Spleen (tissue), 11 donors: ENCODE results near the gene FPR2. TPM values are rescaled to one million over a fixed set of nuclear protein-coding genes. Genes with fewer than 3 reads are reported as not detected.
"Not testable (repeated sequence)": the region's sequence is repeated elsewhere in the genome, so short reads cannot be mapped to it uniquely, and the experiment has no call there.

Experiments used
- DNase-seq: peaks from one replicate; pipeline ENCODE4 v3.0.0-alpha.2; 2020
- H3K27ac ChIP-seq, 8 donors: fragments of 200-600 bp; sonication (generic) in 7 of 8; 1 replicate in 4 of 8; 2 replicates in 4 of 8; pipeline versions ENCODE4 v1.5.0 to v1.8.0; 2016 to 2021; ENCODE audit warnings: inconsistent platforms in 4 of 8, mild to moderate bottlenecking in 4 of 8, moderate library complexity in 1 of 8
- H3K27me3 ChIP-seq, 7 donors: fragments of 200-600 bp; sonication (generic) in 6 of 7; replicated peaks in 1 of 7; 1 replicate in 4 of 7; 2 replicates in 3 of 7; pipeline versions ENCODE4 v1.5.0 to v1.8.0; 2016 to 2021; ENCODE audit warnings: inconsistent platforms in 3 of 7, mild to moderate bottlenecking in 1 of 7
- H3K36me3 ChIP-seq, 6 donors: fragments of 200-600 bp; sonication (generic) in 5 of 6; 1 replicate in 4 of 6; 2 replicates in 2 of 6; pipeline versions ENCODE4 v1.5.0 to v1.8.0; 2016 to 2021; ENCODE audit warnings: inconsistent platforms in 2 of 6
- H3K4me1 ChIP-seq, 6 donors: fragments of 200-600 bp; sonication (generic) in 5 of 6; 1 replicate in 3 of 6; 2 replicates in 3 of 6; pipeline versions ENCODE4 v1.5.0 to v1.8.0; 2016 to 2021; ENCODE audit warnings: inconsistent platforms in 3 of 6
- H3K4me3 ChIP-seq, 8 donors: fragments of 200-600 bp; sonication (generic) in 7 of 8; 1 replicate in 4 of 8; 2 replicates in 4 of 8; pipeline versions ENCODE4 v1.5.0 to v1.8.0; 2016 to 2021; ENCODE audit warnings: inconsistent platforms in 4 of 8, mild to moderate bottlenecking in 4 of 8, moderate library complexity in 2 of 8
- H3K9me3 ChIP-seq, 8 donors: fragments of 200-600 bp; sonication (generic) in 7 of 8; 1 replicate in 4 of 8; 2 replicates in 4 of 8; pipeline versions ENCODE4 v1.5.0 to v1.8.0; 2016 to 2021; ENCODE audit warnings: inconsistent platforms in 4 of 8
- POLR2A ChIP-seq, 3 donors: fragments of 450-650 bp; IDR thresholded peaks; one replicate each; pipeline ENCODE4 v1.5.1; 2017; ENCODE audit warnings: antibody characterized with exemption in 3 of 3, mild to moderate bottlenecking in 1 of 3
- POLR2AphosphoS5 ChIP-seq, 3 donors: sonication (generic); formaldehyde crosslinking; IDR thresholded peaks; one replicate each; pipeline ENCODE4 v1.5.1; 2017; ENCODE audit warnings: antibody characterized with exemption in 3 of 3
- WGBS, 5 donors: extraction: QIAGEN DNeasy Blood & Tissue Kit in 3 of 5; methylation state at CpG; one replicate each; pipeline versions ENCODE4 v1.1.5 to v1.1.7; 2013 to 2018; 5-methylcytosine and 5-hydroxymethylcytosine counted together
- intact Hi-C: fragments of 100-400 bp; cut with DNase I; formaldehyde crosslinking; loops from one replicate; pipeline ENCODE4 v1.15.0; 2023; ENCODE audit warnings: low total_unique reads
- polyA plus RNA-seq, 3 donors: library from polyadenylated mRNA; stranded (reverse); fragments of 200-250 nt; gene quantifications; one replicate each; pipeline ENCODE4 v1.2.1, GENCODE V29; 2013
- total RNA-seq, 7 donors: library from RNA; depleted of rRNA in 3 of 7; stranded (reverse); fragments of >200 nt in 3 of 7; fragmentation: NEBNext Ultra II Directional in 4 of 7; extraction: Animal tissue kit (Norgen Biotek cat#: 25700) in 4 of 7; gene quantifications; one replicate each; pipeline versions ENCODE4 v1.1.0 to v1.2.1, GENCODE V29; 2016 to 2021
- TF ChIP-seq, protein P1 (sequence below), 11 experiments: fragments of 200-600 bp in 7 of 11; fragments of 450-650 bp in 4 of 11; sonication (generic) in 4 of 11; IDR thresholded peaks in 8 of 11; conservative IDR thresholded peaks in 3 of 11; 1 replicate in 7 of 11; 2 replicates in 4 of 11; pipeline versions ENCODE4 v1.4.0 to v1.8.0; 2016 to 2021; ENCODE audit warnings: antibody characterized with exemption in 11 of 11, inconsistent platforms in 4 of 11, mild to moderate bottlenecking in 1 of 11
- donor health status: healthy with polysubstance abuse.
- donor health status: DM: no; HTN: no; CAD: no; lungs with moderate emphysema.
- donor health status: DM: no; HTN: no; CAD: no.
- donor health status: Bipolar disorder and iron deficiency.
- donor health status: healthy.
- donor health status: DM: no; HTN: no; CAD: no.
- donor health status: DM: yes; HTN: yes; CAD: no.

The FPR2 gene
- total and polyA plus RNA-seq, 10 donors, result 1.5 to 88.0 (median 34.7) TPM

DNA sequence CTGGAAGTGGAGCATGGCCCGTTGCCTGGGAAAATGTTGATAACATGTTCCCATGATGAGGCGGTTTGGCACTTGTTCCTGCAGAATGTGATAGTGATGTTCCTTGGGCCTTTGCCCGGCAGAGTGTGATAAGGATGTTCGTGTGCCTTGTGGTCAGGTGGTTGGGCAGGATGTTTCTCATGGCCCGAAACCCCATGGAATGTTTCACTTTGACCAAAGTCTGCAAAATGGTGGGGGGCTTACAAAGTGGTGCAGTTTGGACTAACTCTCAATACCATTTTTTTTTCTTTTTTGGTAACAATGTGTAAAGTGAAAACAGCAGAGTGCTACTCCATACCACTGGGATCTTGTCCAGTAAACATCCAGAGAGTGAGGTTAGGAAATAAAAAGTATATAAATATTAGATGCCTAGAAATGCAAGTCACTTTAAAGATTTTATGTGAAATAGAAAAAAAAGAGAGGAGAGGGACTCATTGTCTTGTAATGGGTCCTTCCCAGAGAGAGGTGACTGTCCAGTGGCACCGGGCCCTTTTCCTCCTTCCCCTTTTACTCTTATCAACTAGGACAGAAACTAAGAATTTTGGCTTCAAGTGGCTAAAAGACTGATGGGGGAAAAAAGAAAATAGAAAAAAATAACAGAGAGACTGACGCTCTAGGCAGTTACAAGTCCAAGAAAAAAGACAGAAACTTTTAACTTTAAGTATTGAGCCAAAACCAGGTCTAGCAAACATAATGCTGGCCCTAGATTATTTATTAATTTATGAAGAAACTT is 39.7 kb downstream of the FPR2 start:
- H3K4me1 ChIP-seq, result peaks cover 3 to 75% (median 18%) of the 10 kb centered on the region in 6 donors
- intact Hi-C loops, result no loop called here
- no peak for DNase-seq
- peaks cover 0 to 6% (median 0%) of the 10 kb centered on the region in 7 donors for H3K27me3 ChIP-seq
- H3K27ac ChIP-seq, result peak overlapping the region in 5 of 8 donors; percentile 73 to 85 (median 80)
- H3K36me3 ChIP-seq, result no peaks in the 10 kb centered on the region
- no peak overlapping the region for H3K4me3 ChIP-seq
- H3K9me3 ChIP-seq, result peaks cover 0 to 37% (median 0%) of the 10 kb centered on the region in 8 donors
- TF ChIP-seq POLR2AphosphoS5 (IDR thresholded peaks at IDR 0.05) (peak in 1 of 3 donors; percentile 42), POLR2A (IDR thresholded peaks at IDR 0.05) (no peak)
- WGBS, 5 donors, result 76 to 86% (median 80%) methylated on average over 7 of the region's 7 CpGs

GRCh38 chr19:51802775-51803174 is 41.8 kb downstream of the FPR2 start:
- intact Hi-C loops, result no loop called here
- H3K4me1 ChIP-seq, result peaks cover 3 to 79% (median 22%) of the 10 kb centered on the region in 6 donors
- peak overlapping the region in 4 of 8 donors; percentile 49 to 73 (median 64) for H3K27ac ChIP-seq
- DNase-seq, result no peak
- peaks cover 0 to 43% (median 0%) of the 10 kb centered on the region in 8 donors for H3K9me3 ChIP-seq
- 71 to 83% (median 81%) methylated on average over 2 of the region's 2 CpGs for WGBS, 5 donors
- H3K36me3 ChIP-seq, result no peaks in the 10 kb centered on the region
- TF ChIP-seq, protein P1, sequence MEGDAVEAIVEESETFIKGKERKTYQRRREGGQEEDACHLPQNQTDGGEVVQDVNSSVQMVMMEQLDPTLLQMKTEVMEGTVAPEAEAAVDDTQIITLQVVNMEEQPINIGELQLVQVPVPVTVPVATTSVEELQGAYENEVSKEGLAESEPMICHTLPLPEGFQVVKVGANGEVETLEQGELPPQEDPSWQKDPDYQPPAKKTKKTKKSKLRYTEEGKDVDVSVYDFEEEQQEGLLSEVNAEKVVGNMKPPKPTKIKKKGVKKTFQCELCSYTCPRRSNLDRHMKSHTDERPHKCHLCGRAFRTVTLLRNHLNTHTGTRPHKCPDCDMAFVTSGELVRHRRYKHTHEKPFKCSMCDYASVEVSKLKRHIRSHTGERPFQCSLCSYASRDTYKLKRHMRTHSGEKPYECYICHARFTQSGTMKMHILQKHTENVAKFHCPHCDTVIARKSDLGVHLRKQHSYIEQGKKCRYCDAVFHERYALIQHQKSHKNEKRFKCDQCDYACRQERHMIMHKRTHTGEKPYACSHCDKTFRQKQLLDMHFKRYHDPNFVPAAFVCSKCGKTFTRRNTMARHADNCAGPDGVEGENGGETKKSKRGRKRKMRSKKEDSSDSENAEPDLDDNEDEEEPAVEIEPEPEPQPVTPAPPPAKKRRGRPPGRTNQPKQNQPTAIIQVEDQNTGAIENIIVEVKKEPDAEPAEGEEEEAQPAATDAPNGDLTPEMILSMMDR (IDR thresholded peaks at IDR 0.05 in 8 of 11, conservative IDR thresholded peaks at IDR 0.05 in 3 of 11), result no peak
- TF ChIP-seq POLR2A (IDR thresholded peaks at IDR 0.05) (no peak), POLR2AphosphoS5 (IDR thresholded peaks at IDR 0.05) (no peak)
- H3K27me3 ChIP-seq, result no peaks in the 10 kb centered on the region
- no peak overlapping the region for H3K4me3 ChIP-seq

DNA sequence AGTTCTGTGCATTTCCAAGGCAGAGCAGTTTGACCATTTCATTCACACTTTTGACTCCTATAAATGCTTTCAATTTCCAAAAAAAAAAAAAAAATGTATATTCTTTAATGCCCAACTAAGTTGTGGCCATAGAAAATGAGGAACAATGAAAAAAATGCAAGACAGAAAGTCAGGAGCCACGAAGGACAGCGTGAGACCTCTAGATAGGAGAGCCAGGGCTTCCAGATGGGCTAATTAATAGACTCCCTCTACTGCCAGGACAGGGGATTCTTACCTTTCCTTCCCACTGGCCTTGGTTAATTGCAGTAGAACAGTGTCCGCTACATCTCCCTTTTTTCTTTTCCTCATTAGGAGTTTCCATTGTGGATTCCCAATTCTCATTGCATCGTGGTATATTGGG is 42.5 kb downstream of the FPR2 start:
- peaks cover 0 to 41% (median 0%) of the 10 kb centered on the region in 8 donors for H3K9me3 ChIP-seq
- intact Hi-C loops, result no loop called here
- H3K4me3 ChIP-seq, result no peak overlapping the region
- H3K27me3 ChIP-seq, result no peaks in the 10 kb centered on the region
- WGBS, 5 donors, result 67 to 74% (median 71%) methylated on average over 4 of the region's 4 CpGs
- peaks cover 3 to 78% (median 26%) of the 10 kb centered on the region in 6 donors for H3K4me1 ChIP-seq
- no peaks in the 10 kb centered on the region for H3K36me3 ChIP-seq
- no peak for TF ChIP-seq POLR2A (IDR thresholded peaks at IDR 0.05)
- TF ChIP-seq, protein P1 (IDR thresholded peaks at IDR 0.05 in 8 of 11, conservative IDR thresholded peaks at IDR 0.05 in 3 of 11), result no peak
- no peak for TF ChIP-seq POLR2AphosphoS5 (IDR thresholded peaks at IDR 0.05)
- no peak for DNase-seq
- H3K27ac ChIP-seq, result peak overlapping the region; percentile 8 to 73 (median 50)

DNA sequence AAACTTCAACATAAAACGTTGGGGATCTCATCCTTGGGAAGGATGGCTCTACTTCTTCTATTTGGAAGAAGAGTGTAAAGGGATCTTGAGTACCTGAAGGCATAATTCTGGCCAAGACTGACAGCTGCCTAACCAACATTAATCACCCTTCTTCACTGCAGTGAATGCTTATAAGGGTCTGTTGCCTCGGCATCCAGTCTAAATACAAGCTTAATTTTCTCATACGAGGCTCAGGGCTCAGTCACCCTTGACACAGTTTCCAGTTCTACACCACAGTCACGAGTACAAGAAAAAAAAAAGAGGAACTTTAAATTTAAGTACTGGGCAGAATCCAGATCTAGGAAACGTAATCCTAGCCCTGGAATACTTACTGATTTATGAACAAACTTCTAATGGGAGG is 43.0 kb downstream of the FPR2 start:
- intact Hi-C loops, result no loop called here
- no peaks in the 10 kb centered on the region for H3K27me3 ChIP-seq
- no peak for DNase-seq
- H3K4me3 ChIP-seq, result no peak overlapping the region
- TF ChIP-seq, protein P1 (IDR thresholded peaks at IDR 0.05 in 8 of 11, conservative IDR thresholded peaks at IDR 0.05 in 3 of 11), result no peak
- TF ChIP-seq POLR2A (IDR thresholded peaks at IDR 0.05) (no peak), POLR2AphosphoS5 (IDR thresholded peaks at IDR 0.05) (no peak)
- peak overlapping the region; percentile 8 to 73 (median 56) for H3K27ac ChIP-seq
- H3K4me1 ChIP-seq, result peaks cover 2 to 74% (median 23%) of the 10 kb centered on the region in 6 donors
- H3K9me3 ChIP-seq, result peaks cover 0 to 37% (median 0%) of the 10 kb centered on the region in 8 donors
- WGBS, 5 donors, result 10 to 27% (median 14%) methylated on average over 5 of the region's 5 CpGs
- H3K36me3 ChIP-seq, result no peaks in the 10 kb centered on the region

GRCh38 chr19:51804789-51805188 is 43.8 kb downstream of the FPR2 start:
- intact Hi-C loops, H3K36me3 ChIP-seq, DNase-seq, H3K4me3 ChIP-seq, H3K27me3 ChIP-seq: not testable (repeated sequence)
- Histone ChIP-seq H3K27ac (peak overlapping the region in 4 of 8 donors; percentile 31 to 68 (median 51)), H3K9me3 (peaks cover 0 to 31% (median 0%) of the 10 kb centered on the region in 8 donors), H3K4me1 (peaks cover 0 to 70% (median 20%) of the 10 kb centered on the region in 6 donors)
- 73 to 84% (median 78%) methylated on average over 9 of the region's 9 CpGs for WGBS, 5 donors

- H3K36me3 ChIP-seq, DNase-seq, H3K4me3 ChIP-seq, intact Hi-C loops, H3K27me3 ChIP-seq: not testable (repeated sequence)
- Histone ChIP-seq H3K27ac (peak overlapping the region in 4 of 8 donors; percentile 31 to 68 (median 51)), H3K4me1 (peaks cover 0 to 70% (median 17%) of the 10 kb centered on the region in 6 donors), H3K9me3 (peaks cover 0 to 34% (median 0%) of the 10 kb centered on the region in 8 donors)
- WGBS, 5 donors, result 72 to 82% (median 79%) methylated on average over 8 of the region's 8 CpGs
These were observed 44.4 kb downstream of the FPR2 start for GRCh38 chr19:51805396-51805795.

GRCh38 chr19:51806571-51806970 is 45.6 kb downstream of the FPR2 start:
- peaks cover 0 to 74% (median 13%) of the 10 kb centered on the region in 6 donors for H3K4me1 ChIP-seq

More at GRCh38 chr19:51806571-51806970, 45.6 kb downstream of the FPR2 start:
- DNase-seq, H3K4me3 ChIP-seq, H3K27me3 ChIP-seq, H3K36me3 ChIP-seq, intact Hi-C loops: not testable (repeated sequence)
- H3K9me3 ChIP-seq, result peaks cover 0 to 40% (median under 1%) of the 10 kb centered on the region in 8 donors
- 87 to 98% (median 94%) methylated on average over 5 of the region's 5 CpGs for WGBS, 5 donors
- peak overlapping the region in 4 of 8 donors; percentile 18 to 41 (median 23) for H3K27ac ChIP-seq
